MCF 10A (cell line): ENCODE results near the gene SLC10A2. TPM values are rescaled to one million over a fixed set of nuclear protein-coding genes. Genes with fewer than 3 reads are reported as not detected.

ENCODE experiments used
- BruUV-seq: library from RNA; stranded (reverse); fragments of 400-500 nt; replicated peaks from 2 replicates; lab custom pipeline; 2021; lab: Mats Ljungman, UMichigan
- CTCF ChIA-PET: fragments of 300-600 bp; sonication (Branson Sonifier 250); formaldehyde crosslinking; extraction: SDS; loops from one replicate; lab custom pipeline; 2021; ENCODE audit warnings: antibody characterized with exemption, inconsistent platforms; lab: Yijun Ruan, JAX
- POLR2A ChIA-PET: fragments of 300-600, 350-650 bp; sonication (Branson Sonifier 250); formaldehyde crosslinking; extraction: SDS; loops from one replicate; lab custom pipeline; 2020; ENCODE audit warnings: antibody characterized with exemption, inconsistent platforms; lab: Yijun Ruan, JAX
- DNase-seq: peaks from one replicate; pipeline ENCODE4 v3.0.0-alpha.2; 2018; ENCODE audit not compliant: unreplicated experiment
- H3K27ac Mint-ChIP-seq: one replicate; pipeline ENCODE4 v1.8.0; 2022; ENCODE audit warnings: mild to moderate bottlenecking, low read depth, mixed read lengths; ENCODE audit not compliant: unreplicated experiment
- H3K27me3 Mint-ChIP-seq: one replicate; pipeline ENCODE4 v1.8.0; 2022; ENCODE audit warnings: mixed read lengths; ENCODE audit not compliant: insufficient read depth, unreplicated experiment
- H3K36me3 Mint-ChIP-seq: one replicate; pipeline ENCODE4 v1.8.0; 2022; ENCODE audit warnings: mild to moderate bottlenecking, moderate library complexity, mixed read lengths; ENCODE audit not compliant: insufficient read depth, unreplicated experiment
- H3K4me1 Mint-ChIP-seq: one replicate; pipeline ENCODE4 v1.8.0; 2022; ENCODE audit warnings: mixed read lengths; ENCODE audit not compliant: insufficient read depth, unreplicated experiment
- H3K4me3 Mint-ChIP-seq: one replicate; pipeline ENCODE4 v1.8.0; 2022; ENCODE audit warnings: mild to moderate bottlenecking, moderate library complexity, mixed read lengths; ENCODE audit not compliant: unreplicated experiment
- H3K9me3 Mint-ChIP-seq: one replicate; pipeline ENCODE4 v1.8.0; 2022; ENCODE audit warnings: mixed read lengths; ENCODE audit not compliant: unreplicated experiment
- intact Hi-C: fragments of 100-400 bp; cut with micrococcal nuclease; formaldehyde crosslinking; loops from 2 replicates; pipeline ENCODE4 v1.14.1; 2022
- total RNA-seq: library from RNA; stranded (reverse); gene quantifications from 2 replicates; pipeline ENCODE4 v1.2.3, GENCODE V29; 2022
- TF ChIP-seq, protein P1 (sequence below): fragments of 200-600 bp; IDR thresholded peaks from one replicate; pipeline ENCODE4 v1.8.0; 2022; ENCODE audit warnings: antibody characterized with exemption, mild to moderate bottlenecking; ENCODE audit not compliant: unreplicated experiment

SLC10A2 gene
- total RNA-seq, 1 experiment from 2014 or later = not detected

DNA sequence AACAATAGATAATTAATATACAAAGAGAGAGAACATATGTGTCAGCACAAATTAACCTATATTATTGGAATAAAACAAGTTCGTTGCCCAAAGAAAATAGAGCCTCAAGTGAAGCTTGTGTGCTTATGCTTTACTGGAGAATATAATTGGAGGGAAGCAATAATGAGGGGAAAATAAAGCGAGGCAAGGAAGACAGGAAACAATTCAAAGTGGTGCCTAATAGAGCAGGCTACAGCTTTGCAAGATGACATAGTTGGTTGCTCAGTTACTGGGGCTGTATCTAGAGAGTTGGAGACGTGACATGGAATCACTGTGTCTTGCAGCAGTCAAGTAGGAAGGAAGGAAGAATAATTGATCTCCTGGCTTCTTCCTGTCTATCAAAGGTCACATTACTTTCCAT lies 21.1 kb upstream of the SLC10A2 start:
- TF ChIP-seq, protein P1, sequence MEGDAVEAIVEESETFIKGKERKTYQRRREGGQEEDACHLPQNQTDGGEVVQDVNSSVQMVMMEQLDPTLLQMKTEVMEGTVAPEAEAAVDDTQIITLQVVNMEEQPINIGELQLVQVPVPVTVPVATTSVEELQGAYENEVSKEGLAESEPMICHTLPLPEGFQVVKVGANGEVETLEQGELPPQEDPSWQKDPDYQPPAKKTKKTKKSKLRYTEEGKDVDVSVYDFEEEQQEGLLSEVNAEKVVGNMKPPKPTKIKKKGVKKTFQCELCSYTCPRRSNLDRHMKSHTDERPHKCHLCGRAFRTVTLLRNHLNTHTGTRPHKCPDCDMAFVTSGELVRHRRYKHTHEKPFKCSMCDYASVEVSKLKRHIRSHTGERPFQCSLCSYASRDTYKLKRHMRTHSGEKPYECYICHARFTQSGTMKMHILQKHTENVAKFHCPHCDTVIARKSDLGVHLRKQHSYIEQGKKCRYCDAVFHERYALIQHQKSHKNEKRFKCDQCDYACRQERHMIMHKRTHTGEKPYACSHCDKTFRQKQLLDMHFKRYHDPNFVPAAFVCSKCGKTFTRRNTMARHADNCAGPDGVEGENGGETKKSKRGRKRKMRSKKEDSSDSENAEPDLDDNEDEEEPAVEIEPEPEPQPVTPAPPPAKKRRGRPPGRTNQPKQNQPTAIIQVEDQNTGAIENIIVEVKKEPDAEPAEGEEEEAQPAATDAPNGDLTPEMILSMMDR = no peak
- intact Hi-C loops = no loop called here
- H3K36me3 Mint-ChIP-seq = no peaks in the 10 kb centered on the region
- H3K4me3 Mint-ChIP-seq = no peak overlapping the region
- BruUV-seq = no TSS peak
- DNase-seq = no peak
- ChIA-PET CTCF (interaction anchor here (0.7 kb wide), 1 partner anchor 1023 kb away, joined by 3 read pairs; no protein-coding TSS in a partner anchor), POLR2A (interaction anchor here (0.7 kb wide), 1 partner anchor 76 kb away, joined by 4 read pairs; no protein-coding TSS in a partner anchor)
- no peak overlapping the region for H3K27ac Mint-ChIP-seq
- H3K9me3 Mint-ChIP-seq = no peaks in the 10 kb centered on the region
- H3K4me1 Mint-ChIP-seq = no peaks in the 10 kb centered on the region
- H3K27me3 Mint-ChIP-seq = no peaks in the 10 kb centered on the region

DNA sequence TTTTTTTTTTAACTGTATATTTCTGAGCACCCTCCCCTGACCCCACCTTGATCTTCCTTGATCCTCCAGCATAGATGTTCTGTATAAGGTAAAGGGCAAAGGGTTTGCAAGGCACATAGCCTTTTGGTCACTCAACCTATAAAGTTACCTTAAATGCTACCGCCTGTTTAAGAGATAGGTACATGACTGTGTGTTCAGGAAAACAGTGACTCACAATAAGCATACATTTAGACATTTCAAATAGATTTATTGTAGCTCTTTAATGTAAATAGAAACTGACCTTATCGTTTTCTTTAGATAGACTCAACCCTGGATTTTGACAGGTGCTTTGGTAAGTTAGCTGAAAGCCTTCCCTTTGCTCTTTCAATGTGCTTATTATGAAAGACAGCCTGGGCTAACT lies 15.2 kb upstream of the SLC10A2 start:
- H3K4me1 Mint-ChIP-seq = no peaks in the 10 kb centered on the region
- H3K4me3 Mint-ChIP-seq = no peak overlapping the region
- CTCF ChIA-PET = no interaction called here
- DNase-seq = no peak
- TF ChIP-seq, protein P1 = no peak
- no peaks in the 10 kb centered on the region for H3K9me3 Mint-ChIP-seq
- no peaks in the 10 kb centered on the region for H3K36me3 Mint-ChIP-seq
- no peaks in the 10 kb centered on the region for H3K27me3 Mint-ChIP-seq
- intact Hi-C loops = no loop called here
- POLR2A ChIA-PET = no interaction called here
- BruUV-seq = no TSS peak
- no peak overlapping the region for H3K27ac Mint-ChIP-seq

DNA sequence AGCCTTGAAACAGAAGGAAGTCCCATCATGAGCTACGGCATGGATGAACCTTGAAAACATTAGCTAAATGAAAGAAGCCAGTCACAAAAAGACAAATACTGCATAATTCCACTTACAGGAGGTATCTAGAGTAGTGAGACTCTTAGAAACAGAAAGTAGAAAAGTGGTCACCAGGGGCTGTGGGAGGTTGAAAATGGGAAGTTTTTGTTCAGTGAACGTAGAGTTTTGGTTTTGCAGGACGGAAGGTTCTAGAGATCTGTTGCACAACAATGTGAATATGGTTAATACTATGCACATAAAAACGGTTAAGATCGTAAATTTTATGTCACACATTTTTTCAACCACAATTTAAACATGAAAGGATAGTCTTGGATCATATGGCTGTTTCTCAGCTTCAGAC lies 11.9 kb upstream of the SLC10A2 start:
- Mint-ChIP-seq H3K4me3 (no peak overlapping the region), H3K36me3 (no peaks in the 10 kb centered on the region), H3K27ac (no peak overlapping the region), H3K4me1 (no peaks in the 10 kb centered on the region), H3K27me3 (no peaks in the 10 kb centered on the region), H3K9me3 (no peaks in the 10 kb centered on the region)
- BruUV-seq = no TSS peak
- CTCF ChIA-PET = no interaction called here
- TF ChIP-seq, protein P1 = no peak
- POLR2A ChIA-PET = no interaction called here
- intact Hi-C loops = no loop called here
- DNase-seq = no peak

DNA sequence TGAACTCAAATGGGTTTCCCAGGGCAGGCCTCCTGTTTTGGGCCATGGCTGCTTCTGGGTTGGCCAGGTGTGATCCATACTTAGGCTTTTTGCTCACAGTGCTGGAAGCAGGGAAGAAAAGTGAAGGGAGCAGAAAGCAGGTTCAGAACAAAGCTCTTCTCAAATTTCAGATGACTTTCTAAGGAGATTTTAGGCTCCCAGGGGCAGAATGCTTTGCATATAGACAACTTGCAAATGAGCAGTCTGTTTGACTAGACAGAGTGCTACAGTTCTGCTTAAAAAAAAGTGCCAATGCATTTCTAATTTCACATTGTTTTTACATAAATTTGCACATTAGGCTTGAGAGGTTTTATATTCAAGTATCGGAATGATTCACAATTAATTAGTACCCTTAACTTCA lies 2.6 kb upstream of the SLC10A2 start:
- CTCF ChIA-PET = interaction anchor here (0.6 to 2.0 kb wide), 3 partner anchors 20 to 153 kb away, joined by 3 to 8 read pairs (median 3); no protein-coding TSS in a partner anchor
- intact Hi-C loops = no loop called here
- BruUV-seq = no TSS peak
- Mint-ChIP-seq H3K27me3 (no peaks in the 10 kb centered on the region), H3K4me1 (no peaks in the 10 kb centered on the region), H3K4me3 (no peak overlapping the region), H3K36me3 (no peaks in the 10 kb centered on the region), H3K27ac (no peak overlapping the region), H3K9me3 (no peaks in the 10 kb centered on the region)
- DNase-seq = no peak
- TF ChIP-seq, protein P1 = no peak
- POLR2A ChIA-PET = interaction anchor here (0.6 kb wide), 1 partner anchor 75 kb away, joined by 4 read pairs; no protein-coding TSS in a partner anchor
